ENCODE measurements around the gene SORT1.

The SORT1 gene

DNA sequence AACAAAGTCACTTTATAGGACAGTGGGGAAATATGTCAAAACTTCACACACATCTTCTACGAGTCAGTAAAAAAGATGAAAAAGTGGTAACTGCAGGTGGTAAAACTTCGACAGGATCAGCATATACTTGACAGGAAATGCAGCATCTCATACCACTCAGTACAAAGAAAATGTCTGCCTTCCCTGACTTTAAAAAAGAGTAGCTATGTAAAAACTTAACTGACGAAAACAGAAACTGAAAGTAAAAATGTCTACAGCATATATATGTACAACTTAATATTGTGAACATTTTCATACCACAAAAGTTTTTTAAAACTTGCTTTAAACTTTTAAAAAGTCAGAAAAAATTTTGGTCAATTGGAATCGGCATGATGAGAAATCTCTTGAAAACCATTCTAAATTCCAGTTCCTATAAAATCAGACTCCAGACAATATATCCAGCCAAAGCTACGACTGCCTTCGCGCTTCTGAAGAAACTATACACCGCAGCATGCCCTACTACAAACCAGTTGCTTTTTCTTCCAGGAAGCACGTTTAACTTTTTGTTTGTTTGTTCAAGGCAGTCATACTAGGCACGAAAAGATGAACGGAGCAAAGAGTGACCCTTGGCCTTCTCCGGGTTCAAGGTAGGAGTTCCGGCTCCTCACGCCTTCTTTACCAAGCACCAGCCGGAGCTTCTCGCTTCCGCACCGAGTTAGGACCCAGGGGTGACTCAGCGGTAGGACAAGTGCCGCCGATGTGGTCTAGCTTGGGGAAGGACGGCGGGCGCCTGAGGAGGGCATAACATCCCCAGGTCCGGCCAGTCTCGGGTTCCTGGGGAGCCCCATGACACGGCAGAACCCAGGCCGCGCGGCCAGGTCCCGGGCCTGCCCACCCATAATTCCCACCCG, 27.9 kb upstream of the SORT1 start:
- Histone ChIP-seq H3K4me3 (ENCODE audit: low read depth in 1 of 2, low read length in 1 of 2) (peak overlapping the region; percentile 77 to 78), H3K27me3 (no peaks in the 10 kb centered on the region), H3K36me3 (peaks cover 6% of the 10 kb centered on the region), H3K4me1 (ENCODE audit: control insufficient read depth in 1 of 2, insufficient read depth in 1 of 2, low read depth in 1 of 2, low read length in 1 of 2) (peaks cover 22% of the 10 kb centered on the region in 2 experiments), H3K27ac (peak overlapping the region; percentile 93), H3K9me3 (no peaks in the 10 kb centered on the region)
- no peak for TF ChIP-seq CTCF (IDR thresholded peaks at IDR 0.05)

GRCh38 chr1:109423498-109423897, 25.8 kb upstream of the SORT1 start:
- Histone ChIP-seq H3K27ac (no peak overlapping the region), H3K4me3 (ENCODE audit: low read depth in 1 of 2, low read length in 1 of 2) (no peak overlapping the region)

GRCh38 chr1:109412551-109412950, 14.8 kb upstream of the SORT1 start:
- TF ChIP-seq CTCF (IDR thresholded peaks at IDR 0.05), result no peak
- Histone ChIP-seq H3K27ac (no peak overlapping the region), H3K27me3 (no peaks in the 10 kb centered on the region), H3K9me3 (no peaks in the 10 kb centered on the region), H3K36me3 (peaks cover 82% of the 10 kb centered on the region), H3K4me3 (ENCODE audit: low read depth in 1 of 2, low read length in 1 of 2) (no peak overlapping the region), H3K4me1 (ENCODE audit: control insufficient read depth in 1 of 2, insufficient read depth in 1 of 2, low read depth in 1 of 2, low read length in 1 of 2) (no peaks in the 10 kb centered on the region)

More at GRCh38 chr1:109423498-109423897, 25.8 kb upstream of the SORT1 start:
- H3K36me3 ChIP-seq, result peaks cover 13% of the 10 kb centered on the region
- H3K27me3 ChIP-seq, result no peaks in the 10 kb centered on the region
- TF ChIP-seq CTCF (IDR thresholded peaks at IDR 0.05), result no peak
- H3K4me1 ChIP-seq (ENCODE audit: control insufficient read depth in 1 of 2, insufficient read depth in 1 of 2, low read depth in 1 of 2, low read length in 1 of 2), result peaks cover 22% of the 10 kb centered on the region in 2 experiments
- no peaks in the 10 kb centered on the region for H3K9me3 ChIP-seq

DNA sequence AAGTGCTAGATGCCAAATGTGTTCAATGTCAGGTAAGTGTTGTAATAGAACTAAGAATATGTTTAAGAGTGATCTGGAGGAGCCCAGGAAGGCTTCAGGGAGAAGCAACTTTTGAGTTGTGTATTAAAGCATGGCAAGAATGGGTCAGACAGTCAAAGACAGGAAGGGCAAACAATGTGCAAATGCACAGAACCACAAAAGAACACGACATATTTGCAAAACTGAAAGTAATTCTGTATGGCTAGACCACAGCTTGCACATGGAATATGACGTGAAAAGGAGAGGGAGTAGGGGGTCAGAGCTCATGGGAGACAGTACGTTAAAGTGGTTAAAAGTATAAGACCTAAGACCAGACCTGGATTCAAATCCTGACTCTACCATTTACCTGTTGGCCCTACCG, 7.1 kb upstream of the SORT1 start:
- H3K36me3 ChIP-seq, result peaks cover 56% of the 10 kb centered on the region

DNA sequence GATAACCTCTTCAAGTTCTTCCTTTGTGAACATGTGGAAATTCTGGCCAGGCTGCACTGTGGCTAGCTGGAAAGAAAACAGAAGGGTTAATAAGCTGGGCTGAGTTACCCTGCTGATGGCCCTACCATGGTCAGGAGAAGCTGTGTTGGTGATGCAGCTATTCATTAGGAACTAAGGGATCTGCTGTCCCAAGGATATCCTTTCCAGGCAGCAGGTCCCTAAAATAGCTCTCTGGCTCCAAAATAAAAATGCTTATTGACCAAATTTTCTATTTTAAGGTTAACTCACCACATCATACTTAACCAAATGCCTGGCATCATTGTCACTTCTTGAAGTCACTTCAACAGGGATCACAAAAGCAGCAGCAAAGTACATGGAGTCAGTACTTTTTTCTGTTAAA, 4.3 kb upstream of the SORT1 start:
- H3K27me3 ChIP-seq, result no peaks in the 10 kb centered on the region
- peaks cover 9 to 10% of the 10 kb centered on the region in 2 experiments for H3K4me1 ChIP-seq (ENCODE audit: control insufficient read depth in 1 of 2, insufficient read depth in 1 of 2, low read depth in 1 of 2, low read length in 1 of 2)
- TF ChIP-seq CTCF (IDR thresholded peaks at IDR 0.05), result no peak
- H3K4me3 ChIP-seq (ENCODE audit: low read depth in 1 of 2, low read length in 1 of 2), result no peak overlapping the region
- H3K36me3 ChIP-seq, result peaks cover 27% of the 10 kb centered on the region
- no peak overlapping the region for H3K27ac ChIP-seq
- no peaks in the 10 kb centered on the region for H3K9me3 ChIP-seq

More for the DNA sequence above, 7.1 kb upstream of the SORT1 start:
- Histone ChIP-seq H3K4me1 (ENCODE audit: control insufficient read depth in 1 of 2, insufficient read depth in 1 of 2, low read depth in 1 of 2, low read length in 1 of 2) (no peaks in the 10 kb centered on the region), H3K27me3 (no peaks in the 10 kb centered on the region), H3K27ac (no peak overlapping the region), H3K4me3 (ENCODE audit: low read depth in 1 of 2, low read length in 1 of 2) (no peak overlapping the region), H3K9me3 (no peaks in the 10 kb centered on the region)
- no peak for TF ChIP-seq CTCF (IDR thresholded peaks at IDR 0.05)
